HepG2 (cell line): ENCODE data around the gene CISD2. TPM values are rescaled to one million over a fixed set of nuclear protein-coding genes. Genes with fewer than 3 reads are reported as not detected.
"Not testable (repeated sequence)": the region's sequence is repeated elsewhere in the genome, so short reads cannot be mapped to it uniquely, and the experiment has no call there.

ENCODE experiments used
- ATAC-seq: fragments of 200-7000 bp; cut with Tn5 transposase; 3 replicates; pipeline ENCODE4 v1.9.1; 2020; ENCODE audit warnings: mild to moderate bottlenecking, moderate library complexity
- BruUV-seq: library from RNA; stranded (reverse); fragments of 400-500 nt; replicated peaks from 2 replicates; lab custom pipeline; 2021; lab: Mats Ljungman, UMichigan
- CTCF ChIA-PET: fragments of 300-600 bp; formaldehyde crosslinking; extraction: SDS; loops from one replicate; lab custom pipeline; 2021; ENCODE audit warnings: low total read pairs, inconsistent platforms, low intra/inter-chr PET ratio; lab: Yijun Ruan, JAX
- POLR2A ChIA-PET: fragments of 350-600 bp; sonication (Branson Sonifier 250); formaldehyde crosslinking; loops from one replicate; lab custom pipeline; 2020; ENCODE audit warnings: antibody characterized with exemption, inconsistent platforms; lab: Yijun Ruan, JAX
- DNase-seq: peaks from one replicate; pipeline ENCODE4 v3.0.0-alpha.2; 2015; ENCODE audit warnings: low spot score
- FAIRE-seq: peaks from 3 replicates; lab custom pipeline; 2011; peaks lifted over from hg19 to GRCh38; lab: Jason Lieb, UNC
- H2AFZ ChIP-seq: one replicate; pipeline ENCODE4 v1.6.1; 2011; ENCODE audit warnings: low read length, inconsistent platforms
- H3K27ac ChIP-seq: fragments of 300-600 bp; 3 replicates; pipeline ENCODE4 v1.8.0; 2011; ENCODE audit warnings: mixed run types, mild to moderate bottlenecking, mixed read lengths, low read length, inconsistent platforms; ENCODE audit not compliant: insufficient read depth; ENCODE audit errors: extremely low read length
- H3K27me3 ChIP-seq, 2 experiments: fragments of 200-600 bp in 1 of 2; 2 replicates in 1 of 2; 3 replicates in 1 of 2; pipeline versions ENCODE4 v1.6.0 to v1.8.0; 2011; ENCODE audit warnings: low read length in 2 of 2, mild to moderate bottlenecking in 2 of 2, moderate library complexity in 2 of 2, inconsistent platforms in 1 of 2; ENCODE audit not compliant: insufficient read depth in 2 of 2, control insufficient read depth in 1 of 2
- H3K36me3 ChIP-seq, 2 experiments: fragments of 200-600 bp in 1 of 2; replicated peaks in 1 of 2; 2 replicates in 1 of 2; 3 replicates in 1 of 2; pipeline versions ENCODE4 v1.5.1 to v1.8.0; 2011; ENCODE audit warnings: low read length in 2 of 2, inconsistent platforms in 1 of 2; ENCODE audit not compliant: insufficient read depth in 2 of 2, control insufficient read depth in 1 of 2
- H3K4me1 ChIP-seq: 2 replicates; pipeline ENCODE4 v1.5.1; 2012; ENCODE audit warnings: low read length, inconsistent platforms; ENCODE audit not compliant: insufficient read depth
- H3K4me2 ChIP-seq: 2 replicates; pipeline ENCODE4 v1.6.0; 2011; ENCODE audit warnings: low read depth, low read length, inconsistent platforms
- H3K4me3 ChIP-seq, 3 experiments: fragments of 200-600 bp in 1 of 3; sonication (generic), shearing (Covaris generic) in 1 of 3; replicated peaks in 1 of 3; 2 replicates each; pipeline ENCODE4 v1.5.1; 2011 to 2016; ENCODE audit warnings: low read length in 3 of 3, inconsistent platforms in 2 of 3, low read depth in 2 of 3, mild to moderate bottlenecking in 2 of 3, control low read depth in 1 of 3, mixed read lengths in 1 of 3; ENCODE audit not compliant: insufficient read depth in 1 of 3
- H3K79me2 ChIP-seq: one replicate; pipeline ENCODE4 v1.6.1; 2011; ENCODE audit warnings: low read length, inconsistent platforms; ENCODE audit not compliant: insufficient read depth
- H3K9ac ChIP-seq: 2 replicates; pipeline ENCODE4 v1.6.0; 2011; ENCODE audit warnings: mild to moderate bottlenecking, low read depth, low read length, inconsistent platforms; ENCODE audit not compliant: insufficient read depth
- H3K9me3 ChIP-seq: 2 replicates; pipeline ENCODE4 v1.5.1; 2012; ENCODE audit warnings: mild to moderate bottlenecking, low read length
- H4K20me1 ChIP-seq: 2 replicates; pipeline ENCODE4 v1.6.0; 2011; ENCODE audit warnings: inconsistent platforms, mild to moderate bottlenecking, low read length, moderate library complexity; ENCODE audit not compliant: insufficient read depth
- ARID5B ChIP-seq: IDR thresholded peaks from 2 replicates; pipeline ENCODE4 v1.4.0; 2020; ENCODE audit warnings: mild to moderate bottlenecking, missing genetic modification reagents
- ATF3 ChIP-seq: sonication (generic); formaldehyde crosslinking; IDR thresholded peaks from 2 replicates; pipeline ENCODE4 v1.4.0; 2020; ENCODE audit warnings: missing genetic modification reagents
- ATF7 ChIP-seq, 2 experiments: fragments of 450-650 bp in 1 of 2; sonication (generic) in 1 of 2; formaldehyde crosslinking in 1 of 2; IDR thresholded peaks; 2 replicates each; pipeline versions ENCODE4 v1.4.0 to v1.6.1; 2016 to 2020; ENCODE audit warnings: antibody characterized with exemption in 1 of 2, mild to moderate bottlenecking in 1 of 2, missing genetic modification reagents in 1 of 2
- BCL6 ChIP-seq: IDR thresholded peaks from 2 replicates; pipeline ENCODE4 v1.6.1; 2016; ENCODE audit warnings: missing genetic modification reagents, missing compliant biosample characterization
- ERF ChIP-seq: IDR thresholded peaks from 2 replicates; pipeline ENCODE4 v1.6.1; 2018; ENCODE audit warnings: missing biosample characterization, missing genetic modification reagents
- FOXA1 ChIP-seq, 2 experiments: fragments of 450-650 bp in 1 of 2; sonication (generic) in 1 of 2; formaldehyde crosslinking in 1 of 2; IDR thresholded peaks; 2 replicates each; pipeline versions ENCODE4 v1.4.0 to v1.6.1; 2016 to 2020; ENCODE audit warnings: missing genetic modification reagents in 1 of 2
- FOXK1 ChIP-seq: sonication (generic); formaldehyde crosslinking; IDR thresholded peaks from 2 replicates; pipeline ENCODE4 v1.4.0; 2020; ENCODE audit warnings: low read depth, missing genetic modification reagents, borderline replicate concordance
- HMG20A ChIP-seq: IDR thresholded peaks from 2 replicates; pipeline ENCODE4 v1.6.1; 2016; ENCODE audit warnings: borderline replicate concordance
- HOMEZ ChIP-seq: IDR thresholded peaks from 2 replicates; pipeline ENCODE4 v1.6.1; 2016; ENCODE audit warnings: low read depth
- HOXA3 ChIP-seq: sonication (generic); formaldehyde crosslinking; IDR thresholded peaks from 2 replicates; pipeline ENCODE4 v1.5.0; 2020; ENCODE audit warnings: missing genetic modification reagents
- KMT2A ChIP-seq: sonication (generic); formaldehyde crosslinking; IDR thresholded peaks from 2 replicates; pipeline ENCODE4 v1.4.0; 2020; ENCODE audit warnings: missing genetic modification reagents
- MED1 ChIP-seq: sonication (generic); formaldehyde crosslinking; IDR thresholded peaks from 2 replicates; pipeline ENCODE4 v1.4.0; 2020; ENCODE audit warnings: missing genetic modification reagents
- SIX4 ChIP-seq: sonication (generic); formaldehyde crosslinking; IDR thresholded peaks from 2 replicates; pipeline ENCODE4 v1.4.0; 2020; ENCODE audit warnings: missing genetic modification reagents
- SOX13 ChIP-seq, 3 experiments: fragments of 450-650 bp in 1 of 3; sonication (generic) in 1 of 3; formaldehyde crosslinking in 1 of 3; IDR thresholded peaks in 2 of 3; conservative IDR thresholded peaks in 1 of 3; 2 replicates each; pipeline versions ENCODE4 v1.5.0 to v1.6.1; 2016 to 2020; ENCODE audit warnings: antibody characterized with exemption in 1 of 3, mild to moderate bottlenecking in 1 of 3, missing compliant biosample characterization in 1 of 3, missing genetic modification reagents in 1 of 3, moderate library complexity in 1 of 3
- ZNF331 ChIP-seq: sonication (generic); formaldehyde crosslinking; IDR thresholded peaks from 2 replicates; pipeline ENCODE4 v1.4.0; 2020; ENCODE audit warnings: missing genetic modification reagents
- ZNF788 ChIP-seq: sonication (generic); formaldehyde crosslinking; IDR thresholded peaks from 2 replicates; pipeline ENCODE4 v1.5.0; 2020; ENCODE audit warnings: mild to moderate bottlenecking, missing genetic modification reagents, borderline replicate concordance
- WGBS: methylation state at CpG from one replicate; pipeline ENCODE4 v1.1.6; 2017; ENCODE audit warnings: low lambda C conversion rate; 5-methylcytosine and 5-hydroxymethylcytosine counted together
- in situ Hi-C: cut with HindIII; loops from 2 replicates; pipeline ENCODE4 v1.10.0; 2017; ENCODE audit warnings: low pct_unique_long_range_greater_than_20kb; ENCODE audit not compliant: extremely low pct_ligation_motif_present
- intact Hi-C: fragments of 100-400 bp; cut with micrococcal nuclease; formaldehyde crosslinking; loops from one replicate; pipeline ENCODE4 v1.10.0; 2022; ENCODE audit not compliant: unreplicated experiment
- polyA plus RNA-seq, 8 experiments: library from polyadenylated mRNA; depleted of rRNA in 3 of 8; stranded (reverse) in 7 of 8; unstranded in 1 of 8; fragments of >200 nt; fragmentation: Illumina TruSeq in 4 of 8; extraction: Trizol in 4 of 8; gene quantifications; 2 replicates each; pipeline versions ENCODE4 v1.2.1 to v1.2.3, GENCODE V29; 2011 to 2016; ENCODE audit warnings: low read depth in 4 of 8, missing spikeins in 1 of 8, mixed read lengths in 1 of 8; ENCODE audit not compliant: insufficient read depth in 1 of 8
- total RNA-seq, 5 experiments: library from RNA; depleted of rRNA; stranded (reverse); fragments of >200 nt; fragmentation: Illumina TruSeq; extraction: Trizol; gene quantifications; 2 replicates each; pipeline ENCODE4 v1.2.3, GENCODE V29; 2016; ENCODE audit warnings: low read depth in 1 of 5

The CISD2 gene
- total and polyA plus RNA-seq, 2 of the 13 experiments (the other 11 are each of a cell fraction or from before 2014, with no cell fraction given), result 24.5 to 37.7 TPM

- FAIRE-seq (peak; percentile 91), ATAC-seq (peak; percentile 86), DNase-seq (peak; percentile 89)
- H2AFZ ChIP-seq; H3K9ac ChIP-seq; H4K20me1 ChIP-seq; H3K36me3 ChIP-seq; H3K27me3 ChIP-seq; in situ Hi-C loops; BruUV-seq; CTCF ChIA-PET; H3K4me3 ChIP-seq; TF ChIP-seq FOXA1 (IDR thresholded peaks at IDR 0.05); ATF7 (CRISPR knock-in tag; IDR thresholded peaks at IDR 0.05): not testable (repeated sequence)
- intact Hi-C loops, result loop anchor here (2.0 to 5.0 kb wide), 2 partner anchors 50 to 256 kb away; no protein-coding TSS in a partner anchor
- POLR2A ChIA-PET, result interaction anchor here (1.2 to 3.7 kb wide), 4 partner anchors 9 to 199 kb away, joined by 3 to 32 read pairs (median 12); partner anchors contain the start of genes CISD2, SLC9B2 and UBE2D3
- Histone ChIP-seq H3K4me2 (peak overlapping the region; percentile 42; the same call in 1 of the 2 replicates), H3K4me1 (peaks cover 34% of the 10 kb centered on the region), H3K9me3 (peaks cover 15% of the 10 kb centered on the region), H3K79me2 (peaks cover 36% of the 10 kb centered on the region), H3K27ac (peak overlapping the region; percentile 65)
- WGBS, result 19% methylated on average over 4 of the region's 4 CpGs
- 0 out of 2 replicates have a peak, but pooled peaks have one; percentile 15 for TF ChIP-seq SOX13 (IDR thresholded peaks at IDR 0.05)
- TF ChIP-seq SOX13 (CRISPR knock-in tag; conservative IDR thresholded peaks at IDR 0.05 in 1 of 2, IDR thresholded peaks at IDR 0.05 in 1 of 2), result peak in 1 of 2 experiments; percentile 74; a peak in 2 of 4 replicates
- peak; percentile 67 for TF ChIP-seq FOXA1 (CRISPR knock-in tag; IDR thresholded peaks at IDR 0.05)
- TF ChIP-seq HOMEZ, result peak; percentile 53; the same call in 1 of the 2 replicates
- peak; percentile 34; the same call in 1 of the 2 replicates for TF ChIP-seq MED1 (CRISPR knock-in tag)
- peak; percentile 64 for TF ChIP-seq BCL6
- TF ChIP-seq HMG20A (CRISPR knock-in tag), result 0 out of 2 replicates have a peak, but pooled peaks have one; percentile 28
- peak; percentile 56; the same call in 1 of the 2 replicates for TF ChIP-seq ZNF788 (CRISPR knock-in tag)
- peak; percentile 61 for TF ChIP-seq ERF (CRISPR knock-in tag)
- TF ChIP-seq KMT2A (CRISPR knock-in tag), result 0 out of 2 replicates have a peak, but pooled peaks have one; percentile 25
- TF ChIP-seq SIX4 (CRISPR knock-in tag), result peak; percentile 59; the same call in 1 of the 2 replicates
- TF ChIP-seq ATF7 (IDR thresholded peaks at IDR 0.05), result peak; percentile 21; the same call in 1 of the 2 replicates
- peak; percentile 45; the same call in 1 of the 2 replicates for TF ChIP-seq ZNF331 (CRISPR knock-in tag)
- TF ChIP-seq FOXK1, result 0 out of 2 replicates have a peak, but pooled peaks have one; percentile 25
- TF ChIP-seq HOXA3, result peak; percentile 53
- peak; percentile 88 for TF ChIP-seq ATF3 (CRISPR knock-in tag)
- peak; percentile 83 for TF ChIP-seq ARID5B (CRISPR knock-in tag)
These were observed 9.6 kb downstream of the CISD2 start for GRCh38 chr4:102878349-102878748.
